GM12872 (cell line): ENCODE measurements around the gene CFAP97D1.

ENCODE experiments used
- CTCF ChIP-seq: IDR thresholded peaks from 3 replicates; pipeline ENCODE4 v1.5.1; 2011; ENCODE audit warnings: low read depth, mild to moderate bottlenecking, low read length, moderate library complexity; ENCODE audit not compliant: insufficient read depth

CFAP97D1 gene

GRCh38 chr17:43780135-43780534, at the start of gene CFAP97D1:
CFAP97D1 (plus strand) TSS chr17:43780435; CDS start chr17:43780463, 28 bp downstream.
- TF ChIP-seq CTCF, result no peak

DNA sequence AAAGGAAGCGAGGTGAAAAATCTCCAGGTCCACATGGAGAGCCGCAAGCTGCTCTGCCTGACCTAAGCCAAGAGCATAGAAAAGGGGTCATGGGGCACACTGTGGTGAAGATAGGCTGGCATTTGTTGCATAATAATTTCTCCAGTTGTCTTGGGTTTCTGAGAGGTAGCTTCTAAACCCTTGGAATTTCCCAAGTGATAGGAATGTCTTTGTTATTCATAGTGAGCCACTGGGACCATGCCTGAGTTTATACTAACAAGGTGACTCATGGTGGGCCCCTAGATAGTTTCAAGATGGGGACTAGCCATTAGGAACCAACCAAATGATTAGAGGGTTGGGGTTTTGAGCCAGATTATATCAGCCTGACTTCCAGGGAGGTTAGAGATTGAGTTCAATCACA, 47.3 kb upstream of the CFAP97D1 start:
- TF ChIP-seq CTCF, result no peak

GRCh38 chr17:43733956-43734355, 46.3 kb upstream of the CFAP97D1 start:
- TF ChIP-seq CTCF, result no peak

DNA sequence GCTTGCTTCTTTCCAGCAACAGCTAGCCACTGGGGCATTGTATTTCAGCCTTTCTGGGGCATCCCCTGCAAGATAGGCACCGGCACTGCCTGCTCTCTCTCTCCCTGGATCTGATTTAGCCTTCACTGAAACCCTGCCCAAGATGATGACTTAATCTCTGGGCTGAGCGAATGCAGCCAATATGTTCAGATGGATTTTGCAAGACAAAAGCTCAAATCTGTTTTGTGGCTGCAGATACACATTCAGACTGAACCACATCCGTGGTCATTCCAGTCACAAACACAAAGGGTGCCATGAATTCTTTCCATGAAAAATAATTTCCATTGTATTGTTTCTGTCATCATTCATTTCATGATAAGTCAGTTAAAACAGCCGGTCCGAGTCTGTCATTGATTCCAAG, 45.9 kb upstream of the CFAP97D1 start:
- no peak for TF ChIP-seq CTCF

GRCh38 chr17:43736389-43736788, 43.8 kb upstream of the CFAP97D1 start:
- TF ChIP-seq CTCF, result no peak

GRCh38 chr17:43737722-43738121, 42.5 kb upstream of the CFAP97D1 start:
- no peak for TF ChIP-seq CTCF

DNA sequence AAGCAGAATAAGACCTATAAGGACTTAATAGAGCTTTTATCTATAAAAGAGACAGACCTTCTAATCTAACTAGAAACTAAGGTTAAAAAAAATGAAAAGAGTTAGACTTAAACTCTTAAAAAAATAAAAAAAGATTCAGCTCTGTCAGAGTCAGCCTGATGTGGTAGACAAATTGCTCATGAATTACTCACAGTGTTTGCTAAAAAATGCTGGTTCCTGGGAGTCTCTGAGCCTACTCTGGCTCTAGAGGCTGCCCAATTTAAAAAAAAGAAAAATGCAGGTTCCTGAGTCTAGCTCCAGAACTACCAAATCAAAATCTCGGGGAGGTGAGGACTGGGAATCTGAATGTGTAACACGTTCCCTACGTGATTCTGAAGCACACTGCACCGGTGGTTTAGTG, 39.7 kb upstream of the CFAP97D1 start:
- no peak for TF ChIP-seq CTCF

DNA sequence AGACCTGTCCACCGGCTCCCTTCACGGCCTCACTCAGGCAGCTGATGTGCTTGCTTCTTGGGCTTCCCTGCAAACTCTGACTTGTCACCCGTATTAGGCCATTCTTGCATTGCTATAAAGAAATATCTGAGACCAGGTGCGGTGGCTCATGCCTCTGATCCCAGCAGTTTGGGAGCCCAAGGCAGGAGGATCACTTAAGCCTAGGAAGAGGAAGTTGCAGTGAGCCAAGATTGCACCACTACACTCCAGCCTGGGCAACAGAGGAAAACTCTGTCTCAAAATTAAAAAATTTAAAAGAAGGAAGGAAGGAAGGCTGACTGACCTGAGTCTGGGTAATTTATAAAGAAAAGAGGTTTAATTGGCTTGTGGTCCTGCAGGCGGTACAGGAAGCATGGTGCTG, 38.6 kb upstream of the CFAP97D1 start:
- no peak for TF ChIP-seq CTCF
